ENCODE results near the gene MED23.

MED23 gene

DNA sequence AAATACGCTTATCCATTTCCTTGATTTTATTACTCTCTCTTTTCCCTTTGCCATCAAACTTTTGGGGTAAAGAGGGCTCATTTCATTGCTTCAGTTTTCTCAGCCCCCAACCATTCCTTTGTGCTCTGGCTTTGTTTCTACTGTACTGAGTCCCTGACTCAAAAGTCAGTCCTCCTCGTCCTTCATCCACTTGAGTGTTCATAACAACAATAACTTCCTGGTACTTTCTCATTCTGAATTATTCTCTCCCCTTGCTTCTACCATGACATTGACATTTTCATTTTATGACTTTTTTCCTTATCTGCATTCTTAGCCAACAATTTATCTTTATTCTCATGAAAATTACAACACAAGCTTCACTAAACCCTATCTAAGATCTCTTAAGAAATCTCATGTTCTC lies 10.0 kb upstream of the MED23 start:
- no peak for DNase-seq (ENCODE audit: low spot score)

DNA sequence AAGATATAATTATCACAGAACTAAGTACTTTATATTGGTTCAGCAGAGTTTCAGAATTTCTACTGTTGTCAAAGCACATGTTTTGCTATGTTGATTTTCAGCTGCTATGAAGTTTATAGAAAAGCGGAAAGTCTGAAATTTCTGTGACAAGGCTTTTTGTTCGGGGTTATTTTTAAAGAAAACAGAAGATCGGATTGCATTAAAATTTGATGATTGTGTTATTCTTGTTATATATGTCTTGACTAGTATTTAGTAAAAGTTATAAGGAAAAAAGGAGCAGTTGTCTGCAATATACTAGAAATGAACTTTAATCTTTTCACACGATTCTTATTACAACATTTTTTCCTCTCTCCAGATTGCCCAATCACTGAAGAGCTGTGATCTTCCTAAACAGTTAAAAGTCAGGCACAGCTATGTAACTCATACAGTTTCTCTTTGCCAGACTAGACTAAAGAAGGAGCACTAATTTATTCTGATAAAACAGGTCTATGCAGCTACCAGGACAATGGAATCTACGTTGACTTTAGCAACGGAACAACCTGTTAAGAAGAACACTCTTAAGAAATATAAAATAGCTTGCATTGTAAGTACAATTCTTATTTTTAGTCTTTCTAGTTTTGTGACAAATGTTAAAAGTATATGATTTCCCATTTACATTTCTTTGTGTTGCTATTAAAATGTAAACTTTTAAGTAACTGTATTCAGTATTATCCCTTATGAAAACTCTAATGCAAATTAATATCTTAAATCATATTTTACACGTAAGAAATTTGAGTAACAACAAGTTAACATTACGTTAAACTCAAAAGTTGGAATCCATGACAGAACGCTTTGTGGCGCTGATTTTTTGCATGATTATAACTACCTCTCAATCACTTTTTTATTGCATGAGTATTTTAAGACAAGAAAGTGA lies 9.1 kb upstream of the MED23 start, which contains the start of gene ENPP3:
Gene ENPP3 (plus strand): TSS at position 423 of the 913 bp plus-strand sequence. CDS start 83 bp downstream, at position 506.
- DNase-seq (ENCODE audit: low spot score): no peak

DNA sequence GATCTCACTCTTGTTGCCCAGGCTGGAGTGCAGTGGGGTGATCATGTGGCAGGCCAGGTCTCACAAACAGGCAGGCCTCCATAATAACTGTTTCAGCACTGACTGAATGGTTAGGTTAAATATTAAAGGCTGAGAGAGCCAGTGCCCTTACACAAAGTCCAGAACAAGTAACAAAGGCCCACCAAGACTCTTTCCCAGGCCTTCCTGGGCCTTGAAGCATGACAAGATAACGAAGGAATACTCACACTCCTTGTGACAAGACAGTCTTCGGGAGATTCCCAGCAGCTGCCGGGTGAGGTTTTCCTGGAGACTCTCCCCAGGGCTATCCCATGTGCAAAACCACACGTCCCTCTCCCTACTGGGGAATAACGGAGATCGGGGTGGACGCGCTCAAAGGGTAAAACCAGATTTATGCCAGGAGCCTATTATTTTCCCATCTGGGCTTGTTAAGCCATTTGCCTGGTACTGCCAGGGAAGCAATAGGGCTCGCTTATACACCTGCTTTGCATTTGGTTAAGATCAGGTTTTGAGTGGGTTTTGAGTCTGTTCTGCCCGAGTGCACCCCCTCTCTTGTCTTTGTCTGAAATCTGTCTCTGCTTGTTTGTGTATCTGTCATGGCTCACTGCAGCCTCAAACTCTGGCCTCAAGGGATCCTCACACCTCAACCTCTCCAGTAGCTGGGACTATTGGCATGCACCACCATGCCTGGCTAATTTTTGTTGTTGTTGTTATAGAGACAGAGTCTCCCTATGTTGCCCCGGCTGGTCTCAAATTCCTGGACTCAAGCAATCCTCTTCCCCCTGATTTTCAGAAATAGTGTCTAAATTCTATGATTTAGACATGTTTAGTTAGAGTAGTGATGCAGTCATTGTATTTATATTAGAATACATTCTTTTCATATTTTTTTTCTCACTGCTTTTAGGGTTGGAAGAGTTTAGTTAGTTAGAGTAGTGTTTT lies 7.6 kb upstream of the MED23 start:
- no peak for DNase-seq (ENCODE audit: low spot score)

DNA sequence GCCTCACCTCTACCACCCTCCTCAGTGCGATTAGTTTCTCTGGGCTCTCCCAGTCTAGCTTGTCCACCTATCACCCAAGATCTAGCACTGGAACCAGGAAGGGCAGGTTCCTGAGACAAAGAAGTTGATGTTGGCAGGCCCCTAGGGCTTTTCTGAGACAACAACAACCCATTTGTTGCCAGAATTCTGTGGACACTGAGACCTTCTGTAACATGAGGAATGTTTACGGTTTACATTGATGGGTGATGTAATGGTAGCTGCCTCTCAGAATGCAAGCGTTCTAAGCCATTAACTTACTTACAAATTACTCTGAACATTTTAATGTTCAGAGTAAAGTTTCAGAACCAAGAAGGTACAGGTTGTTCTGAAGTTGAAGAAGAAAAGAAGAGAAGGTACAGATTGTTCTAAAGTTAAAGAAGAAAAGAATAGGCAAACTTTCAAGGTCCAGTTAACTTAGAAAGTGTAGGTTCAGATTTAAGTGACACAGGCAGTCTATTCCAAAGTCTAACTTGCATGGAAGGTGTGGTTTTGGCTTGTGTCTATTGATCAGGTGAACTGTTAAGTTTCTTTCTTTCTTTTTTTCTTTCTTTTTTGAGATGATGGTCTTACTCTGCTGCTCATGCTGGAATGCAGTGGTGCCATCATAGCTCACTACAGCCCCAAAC lies 3.7 kb upstream of the MED23 start:
- DNase-seq (ENCODE audit: low spot score): no peak

DNA sequence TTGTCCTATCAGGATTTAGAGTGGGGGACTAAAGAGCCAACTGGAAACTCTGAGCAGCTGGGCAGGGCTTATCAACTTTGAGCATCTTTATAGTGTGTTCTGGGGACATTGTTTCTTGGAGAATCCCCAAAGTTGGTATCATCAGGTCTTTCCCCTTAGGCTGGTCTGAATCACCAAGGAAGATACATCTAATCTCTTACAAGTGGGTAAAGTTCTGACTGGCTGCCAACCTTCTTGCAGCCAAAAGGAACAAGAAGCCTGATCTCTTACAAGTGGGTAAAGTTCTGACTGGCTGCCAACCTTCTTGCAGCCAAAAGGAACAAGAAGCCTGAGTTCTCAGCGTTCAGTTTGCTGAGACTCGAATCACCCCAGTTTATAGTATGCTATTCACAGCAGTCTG lies 1.6 kb upstream of the MED23 start:
- DNase-seq (ENCODE audit: low spot score): no peak

DNA sequence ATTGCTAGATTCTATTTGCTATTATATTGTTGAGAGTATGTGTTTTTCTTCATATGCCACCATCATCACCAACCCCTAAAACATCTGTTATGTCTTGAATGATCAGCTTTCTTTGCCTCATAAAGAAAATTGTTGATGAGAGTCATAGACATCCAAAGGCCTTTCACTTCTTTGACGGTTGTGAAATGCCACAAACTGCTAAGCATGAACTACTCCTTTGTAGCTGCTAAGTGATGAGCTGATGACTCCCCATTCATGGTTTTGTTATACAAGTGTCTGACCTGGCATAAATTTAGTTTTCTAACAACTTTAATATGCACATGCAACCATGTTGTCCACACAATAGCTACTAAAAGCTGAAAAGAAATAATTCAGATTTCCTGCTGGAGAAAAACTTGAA lies 684 bp upstream of the MED23 start:
- no peak for DNase-seq (ENCODE audit: low spot score)

DNA sequence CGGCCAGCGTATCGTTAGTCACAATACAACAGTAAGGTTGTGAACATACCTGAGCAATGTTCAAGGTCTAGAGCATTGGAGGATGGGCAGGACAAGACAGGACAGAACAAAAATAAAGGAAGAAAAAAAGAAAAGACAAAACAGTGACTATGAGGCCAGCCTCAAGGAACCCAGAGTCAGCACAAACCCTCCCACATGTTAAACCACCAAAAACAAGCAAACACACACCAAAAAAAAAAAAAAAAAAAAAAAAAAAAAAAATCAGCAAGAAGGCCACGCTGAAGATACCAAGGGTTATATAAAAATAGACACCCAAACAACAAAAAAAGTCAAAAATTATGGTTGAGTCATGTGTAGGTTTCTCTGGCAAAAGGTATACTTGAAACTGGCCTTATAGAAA lies 12.8 kb downstream of the MED23 start:
- DNase-seq (ENCODE audit: low spot score): no peak

DNA sequence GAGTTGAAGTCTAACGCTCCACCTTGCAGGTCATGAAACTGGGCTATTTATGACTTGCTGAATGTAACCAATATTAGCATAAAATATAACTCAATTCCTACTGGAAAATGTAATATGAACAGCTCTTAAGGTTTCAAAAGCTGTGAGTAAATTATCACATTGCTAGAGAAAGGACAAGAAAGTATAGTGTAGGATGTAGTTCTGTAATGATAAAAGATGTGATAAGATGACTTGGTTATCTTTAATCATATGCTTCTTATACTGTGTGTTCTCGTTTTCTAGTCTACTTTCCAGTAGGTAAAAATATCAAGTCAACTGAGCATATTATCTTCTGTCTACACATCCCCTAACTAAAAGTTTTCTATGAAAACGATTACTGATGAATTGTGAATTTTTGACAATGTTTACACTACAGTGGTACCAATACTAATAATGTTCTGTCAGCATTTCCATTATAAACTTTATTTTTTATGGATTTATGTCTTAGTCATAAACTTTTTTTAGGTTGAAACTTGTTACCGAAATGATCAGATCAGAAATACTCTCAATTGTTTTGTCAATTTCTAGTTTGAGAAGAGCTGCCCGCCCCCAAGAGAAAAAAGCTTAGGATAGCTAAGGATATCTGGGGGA lies 14.6 kb downstream of the MED23 start:
- DNase-seq (ENCODE audit: low spot score): no peak

DNA sequence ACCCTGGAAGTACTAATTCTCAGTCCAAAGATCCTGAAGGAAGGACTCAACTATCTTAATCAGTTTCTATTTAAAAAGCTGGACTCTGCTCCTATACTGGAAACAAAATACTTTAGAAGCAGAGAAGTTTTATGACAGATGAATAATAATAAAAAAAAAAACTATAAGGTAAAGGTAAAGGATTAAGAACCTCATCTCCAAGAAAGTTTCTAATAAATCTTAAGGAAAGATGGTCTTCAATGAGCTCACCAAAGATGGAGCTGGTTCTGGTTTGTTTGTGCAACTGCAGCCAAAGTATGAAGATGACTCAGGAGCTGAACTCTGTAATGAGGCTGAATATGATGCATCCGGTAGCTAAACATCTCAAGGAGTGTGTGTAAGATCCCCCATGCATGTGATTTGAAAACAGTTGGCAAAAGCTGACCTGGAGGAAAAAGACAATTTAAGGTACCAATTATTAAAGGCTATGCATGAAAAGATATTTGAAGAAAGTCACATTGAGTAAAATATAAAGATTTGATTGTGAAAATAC lies 25.2 kb downstream of the MED23 start:
- DNase-seq (ENCODE audit: low spot score): no peak

DNA sequence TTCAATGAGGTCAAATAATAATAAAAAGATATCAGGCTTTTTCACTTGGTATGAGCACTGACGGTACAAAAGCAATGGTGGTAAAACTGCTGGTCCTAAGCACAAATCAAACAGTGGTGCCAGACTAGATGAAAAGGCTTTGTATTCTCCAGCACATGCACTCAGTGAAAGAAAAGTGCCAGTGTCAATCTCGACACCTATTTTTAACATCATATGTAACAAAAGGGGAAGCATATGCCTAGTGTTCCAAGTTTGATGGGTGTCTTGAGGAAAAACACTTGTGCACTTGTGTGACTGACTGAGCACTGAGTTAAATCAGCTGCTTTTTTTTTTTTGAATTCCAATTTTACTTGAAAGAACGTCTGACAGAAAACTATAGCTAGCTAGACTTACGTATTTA lies 27.3 kb downstream of the MED23 start:
- no peak for DNase-seq (ENCODE audit: low spot score)

DNA sequence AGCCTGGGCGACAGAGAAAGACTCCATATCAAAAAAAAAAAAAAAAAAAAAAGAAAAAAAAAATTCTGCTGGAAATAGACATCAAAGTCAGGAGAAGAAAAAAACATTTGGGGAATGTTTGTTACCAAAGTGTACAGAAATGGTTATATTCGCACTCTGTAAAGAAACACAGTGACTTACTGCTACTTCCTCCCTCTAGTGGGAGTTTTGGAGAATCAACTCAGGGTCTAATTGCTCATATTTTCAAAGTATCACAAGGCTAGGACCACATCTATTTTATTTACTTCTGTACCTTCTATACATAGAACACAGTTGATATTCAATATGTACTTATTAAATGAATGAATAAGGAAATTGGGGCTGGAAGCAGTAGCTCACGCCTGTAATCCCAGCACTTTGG lies 30.6 kb downstream of the MED23 start:
- no peak for DNase-seq (ENCODE audit: low spot score)

DNA sequence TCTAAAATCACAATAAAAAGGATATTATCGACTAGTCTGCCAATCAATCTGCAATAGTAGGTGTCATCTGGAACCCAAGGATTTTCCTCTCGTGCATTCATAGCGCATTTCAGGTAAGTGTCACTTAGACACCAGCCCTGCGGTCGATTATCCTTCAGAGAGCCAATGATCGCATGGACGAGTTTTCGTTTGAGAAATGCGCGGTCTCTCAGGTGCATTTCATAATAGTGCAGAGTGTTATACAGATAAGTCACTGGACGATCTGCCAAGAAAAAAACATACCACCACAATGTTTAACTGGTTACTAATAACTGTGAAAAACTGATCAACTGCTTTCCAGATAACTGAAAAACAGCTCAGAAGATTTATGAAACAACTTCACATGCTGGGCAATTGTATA lies 34.0 kb downstream of the MED23 start:
- no peak for DNase-seq (ENCODE audit: low spot score)

DNA sequence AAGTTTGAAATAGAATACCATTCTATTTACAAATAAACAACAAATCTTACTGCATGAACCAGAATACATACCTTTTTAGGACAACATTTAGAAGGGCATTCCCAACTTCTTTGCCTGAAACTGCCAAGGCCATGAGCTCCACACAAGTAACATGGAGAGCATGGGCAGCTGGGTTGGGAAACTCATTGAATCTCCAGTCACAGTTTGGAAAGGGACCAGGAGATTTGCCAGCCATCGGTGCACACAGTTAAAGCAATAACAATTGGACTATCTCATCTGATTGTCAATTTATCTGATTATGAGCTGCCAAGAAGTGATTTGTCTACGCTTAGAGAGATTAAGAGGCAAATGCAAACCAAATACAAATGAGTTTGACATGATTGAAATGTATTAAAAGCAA lies 35.1 kb downstream of the MED23 start:
- DNase-seq (ENCODE audit: low spot score): no peak

DNA sequence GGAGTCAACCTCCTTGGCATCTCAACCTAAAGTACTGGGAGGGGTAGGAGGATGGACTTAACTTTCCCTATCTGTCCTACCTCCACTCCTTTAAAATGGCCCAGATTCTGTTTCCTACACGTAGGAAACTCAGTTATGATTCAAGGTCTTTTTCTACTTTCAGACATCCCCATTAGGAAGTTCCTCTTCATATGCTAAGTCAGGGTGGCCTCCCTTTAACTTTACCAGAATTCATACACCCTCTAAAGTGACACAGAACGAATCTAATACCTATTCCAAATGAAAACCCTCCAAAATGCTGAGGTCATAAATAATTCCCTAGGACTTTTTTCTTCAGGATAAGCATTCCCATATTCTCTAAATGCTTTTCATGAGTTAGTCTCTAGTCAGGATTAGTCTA lies 39.4 kb downstream of the MED23 start:
- no peak for DNase-seq (ENCODE audit: low spot score)

DNA sequence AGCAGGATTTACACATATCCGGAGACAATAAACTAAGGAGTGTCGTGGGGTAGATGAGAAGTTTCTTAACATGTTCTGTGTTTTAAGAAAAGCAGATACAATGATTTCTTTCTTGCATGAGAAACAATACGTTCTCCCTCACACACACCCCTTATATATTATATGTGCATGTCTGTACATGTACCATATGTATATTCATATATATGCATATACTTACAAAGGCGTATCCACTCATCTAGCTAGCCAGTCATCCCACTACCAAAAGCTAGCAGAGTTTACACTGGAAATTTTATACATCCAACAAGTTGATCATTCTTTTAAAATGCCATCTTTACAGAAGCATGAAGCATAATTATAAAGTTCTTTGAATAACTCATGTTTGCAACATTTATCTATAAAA lies 40.1 kb downstream of the MED23 start:
- no peak for DNase-seq (ENCODE audit: low spot score)

DNA sequence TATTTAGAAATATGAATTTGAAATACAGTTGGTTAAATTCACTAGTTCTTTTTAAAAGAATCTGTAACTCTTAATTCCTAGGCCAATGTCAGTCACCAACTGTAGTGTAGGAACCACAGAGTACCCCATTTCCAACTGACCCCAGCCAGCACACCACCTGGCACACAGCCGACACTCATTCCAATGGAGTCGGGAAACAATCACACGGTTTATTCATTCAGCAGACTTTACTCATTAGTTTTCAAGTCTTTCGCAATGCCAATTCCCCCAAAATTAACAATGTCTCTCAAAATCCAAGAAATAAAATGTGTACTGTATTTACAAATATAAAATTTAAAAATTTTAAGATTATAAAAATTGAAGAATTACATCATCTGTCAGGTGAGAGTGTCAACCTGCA lies 41.5 kb downstream of the MED23 start:
- DNase-seq (ENCODE audit: low spot score): no peak

DNA sequence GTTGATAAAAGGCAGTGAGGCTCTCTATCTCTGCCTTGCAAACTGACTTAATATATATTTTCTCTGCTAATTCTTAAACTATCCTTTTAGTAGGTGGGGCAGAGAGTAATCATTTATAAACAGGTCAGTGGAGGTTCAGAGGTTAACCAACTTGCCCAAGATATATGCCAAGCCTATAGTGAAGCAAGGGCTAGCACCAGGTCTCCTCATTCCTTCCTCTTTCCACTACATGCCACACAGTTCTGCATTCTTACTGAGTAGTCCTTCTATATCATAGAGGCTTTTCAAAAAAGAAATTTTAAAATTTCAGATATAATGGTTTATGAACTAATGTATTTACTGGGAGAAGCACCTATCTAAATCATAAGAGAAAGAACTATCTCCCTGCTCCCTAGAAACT lies 46.5 kb downstream of the MED23 start:
- no peak for DNase-seq (ENCODE audit: low spot score)

DNA sequence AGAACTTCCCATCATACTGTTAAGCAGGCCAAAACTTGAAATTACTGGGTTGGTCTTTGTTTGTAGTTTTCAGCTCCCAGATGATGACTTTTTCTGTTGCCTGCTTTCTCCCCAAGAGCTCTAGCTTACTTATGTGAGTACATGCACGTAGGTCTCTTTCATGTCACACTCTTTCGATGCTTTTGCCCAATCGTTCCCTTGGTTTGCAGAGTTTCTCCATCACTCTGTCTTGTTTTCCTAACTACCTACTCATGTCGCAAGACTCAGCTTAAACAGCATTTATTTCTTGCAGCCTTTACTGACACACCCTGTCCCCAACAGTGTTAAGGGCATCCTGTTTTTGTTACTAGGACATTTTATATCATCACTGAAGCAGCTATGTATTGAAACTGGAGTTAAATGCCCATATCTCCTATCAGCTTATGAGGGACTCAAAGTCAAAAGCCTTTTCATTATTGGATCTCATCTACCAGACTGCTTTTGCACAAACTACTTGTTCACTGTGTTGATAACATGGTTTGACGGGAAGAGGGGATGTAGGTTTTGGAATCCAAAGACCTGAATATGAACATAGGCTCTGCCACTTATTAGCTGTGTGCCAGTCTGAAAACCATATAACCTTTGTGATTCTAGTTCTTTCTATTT lies 52.1 kb downstream of the MED23 start:
- DNase-seq (ENCODE audit: low spot score): no peak

DNA sequence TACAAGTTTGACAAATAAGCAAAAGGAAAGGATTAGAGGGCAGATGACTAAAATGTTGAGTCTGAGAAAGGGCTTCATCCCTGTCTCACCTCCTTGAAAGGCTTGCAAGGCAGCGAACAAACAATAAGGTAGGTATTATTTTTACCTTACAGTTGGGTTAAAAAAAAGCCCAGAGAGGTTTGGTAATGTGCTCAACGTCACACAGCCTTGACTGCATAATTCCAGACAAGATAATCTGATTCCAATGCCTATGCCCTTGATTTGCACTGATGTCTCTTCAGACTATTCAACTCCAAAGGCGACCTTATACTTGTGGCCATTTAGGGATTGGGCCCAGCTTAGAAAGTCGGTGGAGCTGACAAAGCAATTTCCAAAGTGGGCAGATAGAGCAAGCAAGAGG lies 53.4 kb downstream of the MED23 start:
- DNase-seq (ENCODE audit: low spot score): no peak

DNA sequence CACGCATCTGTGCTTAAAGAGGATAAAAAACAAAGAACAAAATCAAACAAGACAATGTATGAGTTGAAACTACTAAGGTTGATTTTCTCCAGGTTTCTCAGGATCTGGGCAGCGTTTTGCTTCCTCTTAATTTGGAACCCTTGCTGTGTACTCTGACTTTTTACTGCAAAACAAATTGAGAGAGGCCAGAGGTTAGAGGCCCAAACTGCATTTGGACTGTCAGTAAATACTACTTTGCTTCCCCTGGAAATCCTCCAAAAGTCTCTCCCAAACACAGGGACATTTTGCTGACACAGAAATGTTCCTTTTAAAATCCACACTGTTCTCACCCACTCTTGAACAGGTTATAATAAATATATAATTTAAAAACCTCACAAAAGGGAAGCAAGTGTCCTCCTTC lies 53.9 kb downstream of the MED23 start:
- no peak for DNase-seq (ENCODE audit: low spot score)
